Uterus (tissue), 2 donors: ENCODE results near the gene ARHGAP9.

Experiments
- CTCF ChIP-seq, 4 experiments: fragments of 200-600 bp in 2 of 4; fragments of 450-650 bp in 2 of 4; sonication (generic) in 2 of 4; IDR thresholded peaks; one replicate each; pipeline ENCODE4 v1.5.1; 2016 to 2019; ENCODE audit warnings: antibody characterized with exemption in 4 of 4, mild to moderate bottlenecking in 2 of 4, moderate library complexity in 1 of 4
- POLR2A ChIP-seq, 2 donors: fragments of 450-650 bp; IDR thresholded peaks; one replicate each; pipeline ENCODE4 v1.6.1; 2016; ENCODE audit warnings: antibody characterized with exemption in 2 of 2, mild to moderate bottlenecking in 1 of 2, moderate library complexity in 1 of 2

DNA sequence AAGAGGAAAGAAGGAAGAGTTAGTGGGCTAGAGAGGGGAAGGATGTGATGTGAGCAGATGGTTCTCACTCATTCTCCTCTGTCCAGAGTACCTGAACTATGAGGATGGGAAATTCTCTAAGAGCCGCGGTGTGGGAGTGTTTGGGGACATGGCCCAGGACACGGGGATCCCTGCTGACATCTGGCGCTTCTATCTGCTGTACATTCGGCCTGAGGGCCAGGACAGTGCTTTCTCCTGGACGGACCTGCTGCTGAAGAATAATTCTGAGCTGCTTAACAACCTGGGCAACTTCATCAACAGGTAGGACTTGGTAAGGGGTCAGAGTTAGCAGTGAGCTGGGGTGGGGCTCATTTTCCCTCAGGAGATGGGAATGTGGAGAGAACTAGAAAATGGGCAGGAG lies 33.0 kb upstream of the ARHGAP9 start:
- no peak for TF ChIP-seq CTCF (IDR thresholded peaks at IDR 0.05)
- no peak for TF ChIP-seq POLR2A (IDR thresholded peaks at IDR 0.05)
